Stimulated activated CD8-positive, alpha-beta memory T cell treated with anti-CD3 and anti-CD28 coated beads, Interleukin-7, amount 100 ng/mL, for 4 hours (primary cell): ENCODE results near the gene TOX2.
"Not testable (repeated sequence)": the region's sequence is repeated elsewhere in the genome, so short reads cannot be mapped to it uniquely, and the experiment has no call there.

ENCODE experiments used
- DNase-seq, 2 donors: peaks; one replicate each; pipeline ENCODE4 v3.0.0-alpha.2; 2020; ENCODE audit warnings: low read depth in 2 of 2

The TOX2 gene

DNA sequence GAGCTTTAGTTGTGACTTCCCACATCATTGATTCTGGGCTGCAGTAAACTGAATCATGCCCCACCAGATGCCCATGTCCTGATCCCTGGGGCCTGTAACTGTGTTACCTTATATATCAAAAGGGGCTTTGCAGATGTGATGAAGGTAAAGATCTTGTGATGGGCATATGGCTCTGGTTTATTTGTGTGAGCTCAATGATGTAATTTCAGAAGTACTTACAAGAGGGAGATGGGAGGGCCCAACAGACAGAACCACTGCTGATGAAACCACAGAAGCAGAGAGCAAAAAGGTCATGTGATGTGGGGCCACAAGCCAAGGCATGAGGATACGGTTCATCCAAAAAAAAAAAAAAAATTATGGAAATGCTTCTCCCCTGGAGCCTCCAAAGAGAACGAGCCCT, 118.7 kb downstream of the TOX2 start:
- DNase-seq, result no peak

DNA sequence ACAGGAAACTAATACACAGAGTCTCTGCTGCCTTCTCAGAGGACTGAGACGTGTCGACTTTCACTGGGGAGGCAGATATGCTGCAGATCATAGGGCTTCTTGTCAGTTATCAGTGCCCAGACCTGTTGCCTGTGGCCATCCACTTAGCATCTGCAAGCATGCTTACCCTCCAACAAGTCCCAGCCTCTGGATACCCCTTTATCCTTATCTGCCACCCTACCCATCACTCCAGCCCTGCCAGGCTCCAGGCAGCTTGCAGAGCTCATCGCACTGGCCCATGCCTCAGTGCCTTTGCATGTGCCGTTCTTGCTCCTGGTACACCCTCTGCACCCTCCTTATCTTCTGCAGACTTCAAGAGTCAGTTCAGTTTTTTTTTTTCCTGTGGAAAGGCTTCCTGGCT, 119.2 kb downstream of the TOX2 start:
- no peak for DNase-seq

- no peak for DNase-seq
Observed at GRCh38 chr20:44034451-44034850, 119.8 kb downstream of the TOX2 start.

GRCh38 chr20:44034965-44035635, 120.4 kb downstream of the TOX2 start:
- no peak for DNase-seq

GRCh38 chr20:44035924-44036323, 121.3 kb downstream of the TOX2 start:
- no peak for DNase-seq

GRCh38 chr20:44036441-44036840, 121.8 kb downstream of the TOX2 start:
- no peak for DNase-seq

- no peak for DNase-seq
Observed at GRCh38 chr20:44038681-44039123, 124.0 kb downstream of the TOX2 start.

GRCh38 chr20:44039147-44039546, 124.5 kb downstream of the TOX2 start:
- no peak for DNase-seq

DNA sequence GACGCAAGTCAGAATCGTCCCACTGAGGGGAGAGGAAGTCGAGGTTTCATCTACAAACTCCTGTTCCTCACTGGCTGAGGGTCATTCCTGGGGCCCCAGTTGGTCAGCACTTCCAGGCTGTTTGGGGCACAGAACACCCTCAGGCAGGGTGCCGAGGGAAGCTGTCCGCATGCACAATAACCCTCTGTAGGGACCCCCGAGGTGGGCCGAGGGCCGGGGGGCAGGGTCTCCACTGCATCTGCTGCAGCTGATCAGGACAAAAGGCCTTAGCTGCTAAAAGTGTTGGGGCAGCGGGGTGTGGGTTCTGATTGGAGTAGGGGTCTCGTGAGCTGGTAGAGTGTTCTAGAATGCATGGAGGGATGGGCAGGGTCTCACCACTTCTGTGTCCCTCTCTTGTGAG, 125.1 kb downstream of the TOX2 start:
- no peak for DNase-seq

DNA sequence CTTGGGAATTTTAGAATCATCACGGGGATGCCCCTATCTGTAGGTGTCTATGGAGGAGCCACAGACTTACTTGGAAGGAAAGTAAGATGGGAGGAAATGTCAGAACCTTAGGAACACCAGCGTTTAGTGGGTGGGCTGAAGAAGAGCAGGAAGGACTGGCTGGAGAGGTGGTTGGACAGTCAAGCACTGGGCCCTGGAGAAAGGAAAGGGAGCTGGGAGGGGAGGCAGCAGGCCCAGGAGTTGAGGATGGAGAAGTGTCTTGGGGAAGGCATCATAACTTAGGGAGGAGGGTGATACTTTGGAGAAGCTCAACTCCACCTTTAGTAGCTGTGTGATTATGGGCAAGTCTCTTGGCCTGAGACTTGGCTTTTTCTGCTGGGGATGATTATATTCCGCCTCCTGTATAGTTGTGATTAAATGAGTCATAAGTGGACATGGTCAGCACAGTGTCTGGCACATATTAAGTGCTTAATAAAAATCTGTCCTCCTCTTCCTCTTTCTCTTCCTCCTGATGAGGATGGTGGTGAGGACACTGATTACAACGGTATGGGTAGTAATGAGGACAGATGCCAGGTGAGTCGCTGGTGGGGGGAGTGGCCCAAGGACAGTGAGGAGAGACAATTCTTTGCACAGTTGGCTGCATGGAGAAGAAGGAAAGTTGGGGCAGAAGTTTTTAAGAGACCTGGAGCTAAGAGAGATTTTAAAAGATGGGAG, 125.7 kb downstream of the TOX2 start:
- no peak for DNase-seq

DNA sequence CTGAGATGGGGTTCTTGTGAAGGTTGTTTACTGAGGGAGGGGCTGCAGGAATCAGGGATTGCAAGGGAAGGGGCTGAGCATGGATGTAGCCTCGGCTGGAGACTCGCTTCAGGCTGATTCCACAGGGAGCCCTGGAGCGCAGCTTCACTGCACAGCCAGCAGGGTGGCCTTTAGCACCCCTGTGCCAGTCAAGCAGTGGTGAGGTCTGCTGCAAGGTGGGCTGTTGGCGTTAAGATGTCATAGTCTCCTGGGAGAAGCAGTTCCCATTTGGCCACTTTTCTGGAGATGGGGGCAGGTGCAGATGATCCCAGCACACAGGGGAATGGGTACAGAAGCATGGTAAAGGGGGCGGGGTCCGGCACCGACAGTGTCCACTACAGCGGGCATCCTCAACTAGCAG, 126.3 kb downstream of the TOX2 start:
- no peak for DNase-seq

- not testable (repeated sequence) for DNase-seq
Observed at GRCh38 chr20:44044712-44045111, 130.1 kb downstream of the TOX2 start.

GRCh38 chr20:44050327-44050726, 135.7 kb downstream of the TOX2 start:
- no peak for DNase-seq

- no peak for DNase-seq
Observed at GRCh38 chr20:44050925-44051660, 136.4 kb downstream of the TOX2 start.

DNA sequence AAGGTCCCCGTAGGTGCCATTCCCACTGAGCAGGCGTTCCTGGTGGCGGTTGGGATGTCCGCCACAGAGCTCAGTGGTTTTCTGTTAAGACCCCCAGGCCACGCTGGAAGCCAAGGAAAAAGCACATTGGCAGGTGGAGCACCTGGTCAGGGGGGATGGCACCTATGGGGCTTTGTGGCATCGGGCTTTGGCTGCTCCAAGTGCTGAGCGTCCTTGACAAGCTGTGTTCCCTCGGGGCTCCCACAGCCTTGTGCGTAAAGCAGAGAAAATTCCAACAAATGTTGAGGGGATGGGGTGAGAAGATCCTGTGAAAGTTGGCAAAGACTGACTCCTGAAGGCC, 137.0 kb downstream of the TOX2 start:
- no peak for DNase-seq

DNA sequence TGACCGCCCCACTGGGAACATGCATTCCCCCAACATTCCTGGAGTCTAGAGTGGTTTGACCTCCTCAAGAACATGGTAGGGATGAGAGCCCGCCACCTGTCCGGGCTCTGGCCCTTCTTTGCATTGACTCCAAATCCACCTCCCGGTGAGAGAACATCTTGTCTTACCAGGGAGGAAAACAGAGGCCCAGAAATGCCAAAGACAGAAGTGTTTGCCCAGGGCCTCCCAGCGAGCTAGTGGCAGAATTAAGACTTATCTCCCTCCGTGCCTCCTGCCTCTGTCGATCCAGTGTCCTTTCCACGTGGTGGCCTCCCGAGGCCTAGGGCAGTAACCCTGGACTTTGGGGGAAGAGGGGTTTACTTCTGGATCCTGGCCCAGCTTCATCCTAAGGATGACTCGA, 137.5 kb downstream of the TOX2 start:
- DNase-seq, result no peak

- no peak for DNase-seq
Observed at GRCh38 chr20:44053046-44053445, 138.4 kb downstream of the TOX2 start.

DNA sequence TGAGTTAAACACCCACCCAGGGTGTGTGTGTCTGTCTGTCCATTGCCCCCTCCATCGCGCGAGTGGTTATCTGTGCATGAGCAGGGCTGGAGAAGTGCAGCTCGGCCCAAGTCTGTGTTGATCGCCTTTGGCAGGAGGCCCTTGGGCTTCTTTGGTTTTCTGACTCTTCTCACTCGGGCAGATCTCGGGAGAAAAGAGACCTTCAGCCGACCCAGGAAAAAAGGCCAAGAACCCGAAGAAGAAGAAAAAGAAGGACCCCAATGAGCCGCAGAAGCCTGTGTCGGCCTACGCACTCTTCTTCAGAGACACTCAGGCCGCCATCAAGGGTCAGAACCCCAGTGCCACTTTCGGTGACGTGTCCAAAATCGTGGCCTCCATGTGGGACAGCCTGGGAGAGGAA, 139.5 kb downstream of the TOX2 start:
- DNase-seq, result no peak

- DNase-seq, result no peak
Observed at GRCh38 chr20:44054849-44055248, 140.2 kb downstream of the TOX2 start.

- DNase-seq, result peak; percentile 21 to 36
Observed at GRCh38 chr20:44056010-44056698, 141.5 kb downstream of the TOX2 start.

GRCh38 chr20:44057698-44058675, 143.3 kb downstream of the TOX2 start:
- no peak for DNase-seq
